SK-N-SH treated with all-trans-retinoic acid at 6 μM for 48 hours (cell line): ENCODE measurements around the gene TMEM131L.

ENCODE experiments used
- ARNTL ChIP-seq: fragments of 450-650 bp; formaldehyde crosslinking; IDR thresholded peaks from 2 replicates; pipeline ENCODE4 v1.5.0; 2020; ENCODE audit warnings: low read depth, mild to moderate bottlenecking, moderate library complexity, borderline replicate concordance
- ZNF565 ChIP-seq: fragments of 450-650 bp; formaldehyde crosslinking; conservative IDR thresholded peaks from 2 replicates; pipeline ENCODE4 v1.5.0; 2020; ENCODE audit warnings: low read depth, mild to moderate bottlenecking, moderate library complexity

DNA sequence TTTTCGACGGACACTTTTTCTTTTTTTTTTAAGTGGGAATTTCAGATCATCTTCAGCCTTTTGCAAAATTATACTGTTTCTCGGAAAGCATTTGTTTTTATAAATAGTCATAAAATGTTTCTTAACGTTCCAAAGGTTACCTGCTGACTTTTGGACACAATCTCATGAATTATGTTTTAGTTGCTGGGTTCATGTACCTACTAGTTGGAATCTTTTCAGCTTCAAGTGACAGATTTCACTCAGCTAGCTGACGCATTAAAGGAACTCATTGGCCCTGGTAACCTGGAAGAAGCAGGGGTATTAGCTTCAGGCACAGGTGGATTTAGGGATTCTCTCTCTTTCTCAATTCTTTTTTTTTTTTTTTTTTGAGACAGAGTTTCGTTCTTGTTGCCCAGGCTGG, 66.5 kb downstream of the TMEM131L start:
- TF ChIP-seq ARNTL (CRISPR knock-in tag), result no peak
- no peak for TF ChIP-seq ZNF565 (CRISPR knock-in tag)
